DOHH2 (cell line): ENCODE results near the gene ATP10A.

Source experiments
- EZH2phosphoT487 ChIP-seq: fragments of 200-600 bp; sonication (generic); IDR thresholded peaks from 2 replicates; pipeline ENCODE4 v1.6.1; 2017; ENCODE audit warnings: borderline replicate concordance, mild to moderate bottlenecking, antibody characterized with exemption, low read length, moderate library complexity, mixed read lengths
- TF ChIP-seq, protein P1 (sequence below): fragments of 200-600 bp; sonication (generic); IDR thresholded peaks from one replicate; pipeline ENCODE4 v1.5.1; 2014; ENCODE audit warnings: antibody characterized with exemption, mild to moderate bottlenecking, low read depth, low read length; ENCODE audit not compliant: poor library complexity, severe bottlenecking

- TF ChIP-seq, protein P1, sequence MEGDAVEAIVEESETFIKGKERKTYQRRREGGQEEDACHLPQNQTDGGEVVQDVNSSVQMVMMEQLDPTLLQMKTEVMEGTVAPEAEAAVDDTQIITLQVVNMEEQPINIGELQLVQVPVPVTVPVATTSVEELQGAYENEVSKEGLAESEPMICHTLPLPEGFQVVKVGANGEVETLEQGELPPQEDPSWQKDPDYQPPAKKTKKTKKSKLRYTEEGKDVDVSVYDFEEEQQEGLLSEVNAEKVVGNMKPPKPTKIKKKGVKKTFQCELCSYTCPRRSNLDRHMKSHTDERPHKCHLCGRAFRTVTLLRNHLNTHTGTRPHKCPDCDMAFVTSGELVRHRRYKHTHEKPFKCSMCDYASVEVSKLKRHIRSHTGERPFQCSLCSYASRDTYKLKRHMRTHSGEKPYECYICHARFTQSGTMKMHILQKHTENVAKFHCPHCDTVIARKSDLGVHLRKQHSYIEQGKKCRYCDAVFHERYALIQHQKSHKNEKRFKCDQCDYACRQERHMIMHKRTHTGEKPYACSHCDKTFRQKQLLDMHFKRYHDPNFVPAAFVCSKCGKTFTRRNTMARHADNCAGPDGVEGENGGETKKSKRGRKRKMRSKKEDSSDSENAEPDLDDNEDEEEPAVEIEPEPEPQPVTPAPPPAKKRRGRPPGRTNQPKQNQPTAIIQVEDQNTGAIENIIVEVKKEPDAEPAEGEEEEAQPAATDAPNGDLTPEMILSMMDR = no peak
- no peak for TF ChIP-seq EZH2phosphoT487
Measured at GRCh38 chr15:25863111-25863967, at the start of gene ATP10A.
